ENCODE measurements around the gene NKAIN2.

The NKAIN2 gene

DNA sequence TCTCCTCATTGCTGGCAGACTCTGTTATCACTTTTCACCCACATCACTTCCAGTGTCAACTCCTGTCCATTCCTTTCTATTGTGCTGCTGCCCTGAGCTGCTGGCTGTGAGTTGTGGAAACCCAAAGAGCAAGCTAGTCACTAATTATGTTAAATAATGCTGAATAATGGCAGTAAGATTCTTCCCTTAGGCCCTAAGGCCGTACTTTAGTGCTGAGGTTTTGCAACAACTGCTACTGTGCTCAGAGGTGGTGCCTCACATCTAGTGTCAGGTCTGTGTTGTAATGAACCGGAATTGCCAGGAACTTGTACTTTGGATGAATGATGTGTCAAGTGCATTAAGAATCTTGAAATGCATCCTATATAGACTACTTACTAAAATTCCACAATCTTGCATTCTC lies 786.3 kb downstream of the NKAIN2 start:
- no peak for DNase-seq (ENCODE audit: extremely low read depth, low read depth)
- TF ChIP-seq, protein P1, sequence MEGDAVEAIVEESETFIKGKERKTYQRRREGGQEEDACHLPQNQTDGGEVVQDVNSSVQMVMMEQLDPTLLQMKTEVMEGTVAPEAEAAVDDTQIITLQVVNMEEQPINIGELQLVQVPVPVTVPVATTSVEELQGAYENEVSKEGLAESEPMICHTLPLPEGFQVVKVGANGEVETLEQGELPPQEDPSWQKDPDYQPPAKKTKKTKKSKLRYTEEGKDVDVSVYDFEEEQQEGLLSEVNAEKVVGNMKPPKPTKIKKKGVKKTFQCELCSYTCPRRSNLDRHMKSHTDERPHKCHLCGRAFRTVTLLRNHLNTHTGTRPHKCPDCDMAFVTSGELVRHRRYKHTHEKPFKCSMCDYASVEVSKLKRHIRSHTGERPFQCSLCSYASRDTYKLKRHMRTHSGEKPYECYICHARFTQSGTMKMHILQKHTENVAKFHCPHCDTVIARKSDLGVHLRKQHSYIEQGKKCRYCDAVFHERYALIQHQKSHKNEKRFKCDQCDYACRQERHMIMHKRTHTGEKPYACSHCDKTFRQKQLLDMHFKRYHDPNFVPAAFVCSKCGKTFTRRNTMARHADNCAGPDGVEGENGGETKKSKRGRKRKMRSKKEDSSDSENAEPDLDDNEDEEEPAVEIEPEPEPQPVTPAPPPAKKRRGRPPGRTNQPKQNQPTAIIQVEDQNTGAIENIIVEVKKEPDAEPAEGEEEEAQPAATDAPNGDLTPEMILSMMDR (IDR thresholded peaks at IDR 0.05; ENCODE audit: low read depth, low read length), result no peak

- no peak for DNase-seq (ENCODE audit: extremely low read depth, low read depth)
These were observed 796.0 kb downstream of the NKAIN2 start for GRCh38 chr6:124599656-124600055.

GRCh38 chr6:124604719-124605118 lies 801.1 kb downstream of the NKAIN2 start:
- DNase-seq (ENCODE audit: extremely low read depth, low read depth), result no peak

More at GRCh38 chr6:124599656-124600055, 796.0 kb downstream of the NKAIN2 start:
- TF ChIP-seq, protein P1 (IDR thresholded peaks at IDR 0.05; ENCODE audit: low read depth, low read length), result no peak

GRCh38 chr6:124607119-124607627 lies 803.5 kb downstream of the NKAIN2 start:
- no peak for DNase-seq (ENCODE audit: extremely low read depth, low read depth)
- TF ChIP-seq, protein P1 (IDR thresholded peaks at IDR 0.05; ENCODE audit: low read depth, low read length), result no peak

More at GRCh38 chr6:124604719-124605118, 801.1 kb downstream of the NKAIN2 start:
- TF ChIP-seq, protein P1 (IDR thresholded peaks at IDR 0.05; ENCODE audit: low read depth, low read length), result no peak

DNA sequence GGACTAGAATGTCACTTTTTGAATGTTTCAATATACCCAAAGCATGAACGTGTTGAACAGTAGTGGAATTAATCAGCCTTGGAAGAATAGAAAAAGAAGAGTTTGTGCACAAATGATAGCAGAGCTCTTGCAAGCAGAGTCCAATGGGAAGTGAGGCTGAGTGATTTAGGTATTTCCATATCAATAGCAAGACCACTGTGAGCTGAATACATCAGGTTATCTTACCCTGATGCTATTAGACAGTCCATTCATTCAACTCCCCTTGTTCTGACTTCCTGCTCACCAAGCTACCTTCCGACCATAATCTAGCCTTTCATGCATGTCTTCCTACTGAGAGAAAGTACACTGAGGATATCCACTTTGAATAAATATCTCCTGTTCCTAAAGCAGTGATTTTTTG lies 809.4 kb downstream of the NKAIN2 start:
- TF ChIP-seq, protein P1 (IDR thresholded peaks at IDR 0.05; ENCODE audit: low read depth, low read length), result no peak
- no peak for DNase-seq (ENCODE audit: extremely low read depth, low read depth)

DNA sequence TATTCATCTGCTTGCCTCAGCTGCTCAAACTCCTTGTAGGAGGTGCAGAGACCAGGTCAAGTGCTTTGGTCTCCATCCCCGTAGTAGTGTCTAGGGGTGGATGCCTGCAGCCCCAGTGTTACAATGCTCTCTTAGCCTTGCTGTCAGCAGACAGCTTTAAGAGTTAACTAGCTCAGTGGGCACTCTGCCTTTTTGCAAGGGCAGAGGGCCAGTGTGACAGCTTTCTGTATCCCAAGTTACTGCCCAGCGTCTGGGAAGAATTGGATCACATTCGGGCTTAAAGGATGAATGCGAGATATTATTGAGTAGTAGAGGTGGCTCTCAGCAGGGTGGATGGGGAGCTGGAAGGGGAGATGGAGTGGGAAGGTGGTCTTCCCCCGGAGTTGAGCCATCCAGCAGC lies 818.7 kb downstream of the NKAIN2 start:
- DNase-seq (ENCODE audit: extremely low read depth, low read depth), result no peak
- TF ChIP-seq, protein P1 (IDR thresholded peaks at IDR 0.05; ENCODE audit: low read depth, low read length), result no peak

DNA sequence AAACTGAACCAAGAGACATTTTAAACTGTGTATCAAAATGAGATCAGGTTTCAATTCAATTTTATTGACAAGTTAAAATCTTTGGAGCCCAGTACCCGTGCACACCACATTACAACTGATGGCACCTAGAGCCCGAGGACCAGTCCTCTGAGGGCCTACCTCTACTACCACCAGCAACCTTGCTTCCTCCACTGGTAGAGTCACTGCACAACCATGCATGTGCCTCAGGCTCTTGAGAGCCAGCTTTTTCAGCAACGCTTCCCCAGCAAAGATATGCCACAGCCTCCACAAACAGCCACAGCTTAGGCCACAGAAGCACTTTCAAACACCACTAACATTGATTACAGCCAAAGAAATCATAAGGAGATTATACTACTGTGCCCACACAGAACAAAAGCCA lies 830.0 kb downstream of the NKAIN2 start:
- no peak for DNase-seq (ENCODE audit: extremely low read depth, low read depth)
- TF ChIP-seq, protein P1 (IDR thresholded peaks at IDR 0.05; ENCODE audit: low read depth, low read length), result no peak
